Left forelimb (tissue), 1 donor: ENCODE results near the gene ALK.

ENCODE experiments used
- DNase-seq: peaks from one replicate; pipeline ENCODE4 v3.0.0-alpha.2; 2018; ENCODE audit warnings: low spot score

ALK gene

GRCh38 chr2:29575370-29575890, 346.0 kb downstream of the ALK start:
- DNase-seq: no peak

- no peak for DNase-seq
Observed at GRCh38 chr2:29573612-29574011, 347.8 kb downstream of the ALK start.

- DNase-seq: no peak
Observed at GRCh38 chr2:29573147-29573546, 348.2 kb downstream of the ALK start.

- DNase-seq: no peak
Observed at GRCh38 chr2:29570539-29570938, 350.8 kb downstream of the ALK start.

- no peak for DNase-seq
Observed at GRCh38 chr2:29567906-29568520, 353.4 kb downstream of the ALK start.

- DNase-seq: no peak
Observed at GRCh38 chr2:29563697-29564096, 357.7 kb downstream of the ALK start.

- no peak for DNase-seq
Observed at GRCh38 chr2:29562896-29563295, 358.5 kb downstream of the ALK start.

GRCh38 chr2:29562319-29562718, 359.1 kb downstream of the ALK start:
- no peak for DNase-seq

GRCh38 chr2:29561628-29562027, 359.8 kb downstream of the ALK start:
- no peak for DNase-seq

- DNase-seq: no peak
Observed at GRCh38 chr2:29561181-29561580, 360.2 kb downstream of the ALK start.

- no peak for DNase-seq
Observed at GRCh38 chr2:29560566-29560965, 360.8 kb downstream of the ALK start.

GRCh38 chr2:29560030-29560429, 361.4 kb downstream of the ALK start:
- no peak for DNase-seq

- DNase-seq: no peak
Observed at GRCh38 chr2:29559578-29559977, 361.8 kb downstream of the ALK start.

- DNase-seq: no peak
Observed at GRCh38 chr2:29558097-29558496, 363.3 kb downstream of the ALK start.

- DNase-seq: no peak
Observed at GRCh38 chr2:29557268-29557667, 364.1 kb downstream of the ALK start.

GRCh38 chr2:29549069-29549380, 372.4 kb downstream of the ALK start:
- no peak for DNase-seq

GRCh38 chr2:29544917-29545316, 376.5 kb downstream of the ALK start:
- no peak for DNase-seq

GRCh38 chr2:29544031-29544430, 377.4 kb downstream of the ALK start:
- no peak for DNase-seq

- no peak for DNase-seq
Observed at GRCh38 chr2:29535188-29535587, 386.2 kb downstream of the ALK start.

- no peak for DNase-seq
Observed at GRCh38 chr2:29532436-29532835, 388.9 kb downstream of the ALK start.

GRCh38 chr2:29531626-29532025, 389.8 kb downstream of the ALK start:
- DNase-seq: no peak

GRCh38 chr2:29530281-29530680, 391.1 kb downstream of the ALK start:
- no peak for DNase-seq

GRCh38 chr2:29528891-29529520, 392.4 kb downstream of the ALK start:
- peak; percentile 82 for DNase-seq

GRCh38 chr2:29528371-29528770, 393.0 kb downstream of the ALK start:
- no peak for DNase-seq
